Skeletal muscle cell (primary cell): Measurements from ENCODE around the gene ACSL5.

Experiments
- DNase-seq: peaks from one replicate; pipeline ENCODE4 v3.0.0-alpha.2; 2010; ENCODE audit warnings: low read depth
- H3K4me3 ChIP-seq: 2 replicates; pipeline ENCODE4 v1.5.1; 2011; ENCODE audit warnings: low read depth, mild to moderate bottlenecking, control low read depth, low read length, moderate library complexity

Gene ACSL5

DNA sequence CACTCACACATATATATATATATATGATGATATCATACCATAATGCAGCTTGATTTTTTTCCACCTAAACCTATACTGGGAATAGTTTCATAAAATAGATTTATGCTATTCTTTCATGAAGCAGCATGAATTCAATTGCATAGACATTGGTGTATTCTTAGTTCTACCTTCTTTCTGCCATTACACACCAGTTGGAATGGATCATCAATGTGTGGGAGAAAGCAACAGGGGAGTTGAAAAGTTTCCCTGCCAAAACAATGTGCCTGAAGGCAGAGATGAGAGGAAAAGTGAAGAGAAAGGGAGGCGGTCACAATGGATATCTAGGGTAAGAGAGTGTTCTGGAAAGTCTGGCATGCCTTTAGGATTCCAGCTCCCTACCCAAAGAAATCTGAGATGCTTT, 25.2 kb upstream of the ACSL5 start:
- no peak overlapping the region for H3K4me3 ChIP-seq
- DNase-seq, result no peak

DNA sequence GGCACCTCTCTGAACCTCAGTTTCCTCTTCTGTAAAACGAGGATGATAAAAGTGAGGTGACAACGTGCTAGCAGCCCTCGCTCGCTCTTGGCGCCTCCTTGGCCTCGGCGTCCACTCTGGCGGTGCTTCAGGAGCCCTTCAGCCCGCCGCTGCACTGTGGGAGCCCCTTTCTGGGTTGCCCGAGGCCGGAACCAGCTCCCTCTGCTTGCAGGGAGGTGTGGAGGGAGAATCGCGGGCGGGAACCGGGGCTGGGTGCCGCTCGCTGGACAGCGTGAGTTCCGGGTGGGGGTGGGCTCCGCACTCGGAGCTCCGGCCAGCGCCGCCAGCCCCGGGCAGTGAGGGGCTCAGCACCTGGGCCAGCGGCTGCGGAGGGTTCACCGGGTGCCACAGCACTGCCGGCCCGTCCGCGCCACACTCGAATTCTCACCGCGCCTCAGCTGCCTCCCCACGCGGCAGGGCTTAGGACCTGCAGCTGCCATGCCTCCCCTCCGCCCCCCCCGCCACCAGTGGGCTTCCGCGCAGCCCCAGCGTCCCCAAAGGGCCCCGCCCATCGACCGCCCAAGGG, 24.3 kb upstream of the ACSL5 start:
- no peak overlapping the region for H3K4me3 ChIP-seq
- no peak for DNase-seq

DNA sequence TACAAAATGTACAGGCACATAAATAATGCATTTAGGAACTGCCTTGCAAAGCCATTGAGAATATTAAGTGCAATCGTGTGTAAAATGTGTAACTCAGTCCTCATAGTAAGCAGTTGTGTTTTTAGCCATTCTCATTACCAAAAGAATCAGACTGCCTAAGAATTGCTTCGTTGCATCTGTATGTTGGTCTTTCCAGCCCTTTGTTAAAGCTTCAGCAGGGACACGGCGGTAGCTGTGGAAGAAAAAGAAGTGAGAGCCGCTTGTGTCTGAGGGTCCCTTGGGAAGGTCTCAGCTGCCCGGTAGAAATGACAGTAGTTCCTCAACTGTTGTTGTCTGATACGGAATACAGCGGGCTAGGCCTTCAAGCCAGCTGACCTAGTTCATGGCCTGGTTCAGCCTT, 22.8 kb upstream of the ACSL5 start:
- no peak overlapping the region for H3K4me3 ChIP-seq

GRCh38 chr10:112352044-112352443, 21.9 kb upstream of the ACSL5 start:
- no peak for DNase-seq

More for the DNA sequence above, 22.8 kb upstream of the ACSL5 start:
- no peak for DNase-seq

GRCh38 chr10:112353046-112353445, 20.9 kb upstream of the ACSL5 start:
- no peak for DNase-seq
- no peak overlapping the region for H3K4me3 ChIP-seq

More at GRCh38 chr10:112352044-112352443, 21.9 kb upstream of the ACSL5 start:
- H3K4me3 ChIP-seq, result no peak overlapping the region

GRCh38 chr10:112356686-112357085, 17.2 kb upstream of the ACSL5 start:
- no peak for DNase-seq

DNA sequence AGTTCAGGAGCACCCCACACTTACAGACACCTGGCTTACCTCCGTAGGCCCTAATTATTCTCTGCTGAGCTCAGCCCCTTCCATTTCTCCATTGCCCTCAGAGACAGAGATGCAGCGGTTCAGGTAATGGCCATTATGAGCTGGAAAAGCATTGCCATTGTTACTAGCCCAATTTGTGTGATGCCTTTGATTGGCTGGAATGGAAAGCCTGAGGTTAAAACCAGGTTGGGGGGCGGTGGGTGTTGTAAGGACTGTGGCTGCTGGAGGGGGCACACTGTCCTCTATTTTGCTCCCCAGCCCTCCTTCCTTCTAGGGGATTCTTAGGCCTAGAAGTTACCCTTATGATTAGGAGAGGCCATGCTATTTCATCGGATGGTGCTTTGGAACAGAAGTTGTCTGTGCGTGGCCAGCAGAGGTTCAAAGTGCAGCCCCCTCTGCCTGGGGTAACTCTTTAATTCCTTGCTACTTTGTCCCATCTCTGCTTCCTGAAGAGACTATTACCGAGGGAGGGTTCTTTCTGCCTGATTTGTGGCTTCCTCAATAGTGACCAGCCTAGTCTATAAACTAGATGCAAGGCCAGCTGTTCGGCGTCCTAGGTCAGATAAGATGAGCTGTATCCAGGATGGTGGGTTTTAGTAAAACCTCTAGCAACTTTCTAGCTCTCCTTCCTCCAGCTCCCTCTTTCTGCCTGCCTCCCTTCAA, 14.2 kb upstream of the ACSL5 start:
- no peak for DNase-seq
- no peak overlapping the region for H3K4me3 ChIP-seq

More at GRCh38 chr10:112356686-112357085, 17.2 kb upstream of the ACSL5 start:
- H3K4me3 ChIP-seq, result no peak overlapping the region

DNA sequence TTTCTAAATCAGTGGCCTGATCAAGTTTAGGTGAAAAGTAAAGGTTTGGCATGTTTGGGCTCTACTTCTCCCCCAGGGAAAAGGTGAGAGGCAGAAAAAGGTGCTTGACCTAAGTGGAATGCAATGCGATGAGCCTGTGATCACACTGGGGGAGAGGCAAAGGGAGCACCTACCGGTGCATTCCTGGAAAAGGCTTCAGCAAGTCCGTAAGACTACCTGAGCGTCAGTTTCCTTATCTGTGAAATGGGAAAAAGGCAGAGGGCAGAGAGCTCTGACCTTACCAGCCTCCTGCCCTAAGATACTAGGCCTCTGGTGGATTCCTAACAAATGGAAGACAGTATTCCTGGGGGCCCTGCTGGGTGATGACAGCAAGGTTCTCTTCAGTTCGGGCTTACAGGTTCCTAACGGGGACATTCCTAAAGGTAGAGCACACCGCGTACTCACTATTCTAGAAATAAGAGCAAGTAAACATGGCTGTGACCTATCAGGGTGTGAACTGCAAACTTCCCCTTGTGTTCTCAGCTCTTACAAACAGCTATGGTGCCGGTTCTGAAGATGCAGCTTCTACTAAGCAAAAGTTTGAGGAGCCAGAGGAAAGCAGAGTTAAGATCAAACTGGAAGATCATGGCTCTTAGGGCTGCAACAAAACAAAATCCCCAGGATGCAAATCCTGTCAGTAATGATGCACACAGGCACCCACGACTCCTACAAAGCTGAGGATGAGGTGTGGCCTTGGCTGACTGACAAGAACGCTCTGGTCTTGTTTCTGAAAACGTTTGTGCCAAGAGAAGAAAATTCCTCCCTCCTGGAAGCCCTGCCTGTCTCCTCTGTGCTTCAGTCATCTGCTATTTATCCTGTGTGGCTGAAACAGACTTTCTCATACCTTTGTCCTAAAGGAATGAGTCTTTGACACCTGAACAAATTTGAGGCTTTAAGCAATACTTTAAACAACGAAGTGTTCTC, 13.3 kb upstream of the ACSL5 start:
- no peak overlapping the region for H3K4me3 ChIP-seq
- peak; percentile 26 for DNase-seq

- H3K4me3 ChIP-seq, result no peak overlapping the region
- DNase-seq, result peak; percentile 14
Measured at GRCh38 chr10:112361951-112362751, 11.8 kb upstream of the ACSL5 start.

- no peak overlapping the region for H3K4me3 ChIP-seq
- no peak for DNase-seq
Measured at GRCh38 chr10:112362833-112363232, 11.1 kb upstream of the ACSL5 start.

DNA sequence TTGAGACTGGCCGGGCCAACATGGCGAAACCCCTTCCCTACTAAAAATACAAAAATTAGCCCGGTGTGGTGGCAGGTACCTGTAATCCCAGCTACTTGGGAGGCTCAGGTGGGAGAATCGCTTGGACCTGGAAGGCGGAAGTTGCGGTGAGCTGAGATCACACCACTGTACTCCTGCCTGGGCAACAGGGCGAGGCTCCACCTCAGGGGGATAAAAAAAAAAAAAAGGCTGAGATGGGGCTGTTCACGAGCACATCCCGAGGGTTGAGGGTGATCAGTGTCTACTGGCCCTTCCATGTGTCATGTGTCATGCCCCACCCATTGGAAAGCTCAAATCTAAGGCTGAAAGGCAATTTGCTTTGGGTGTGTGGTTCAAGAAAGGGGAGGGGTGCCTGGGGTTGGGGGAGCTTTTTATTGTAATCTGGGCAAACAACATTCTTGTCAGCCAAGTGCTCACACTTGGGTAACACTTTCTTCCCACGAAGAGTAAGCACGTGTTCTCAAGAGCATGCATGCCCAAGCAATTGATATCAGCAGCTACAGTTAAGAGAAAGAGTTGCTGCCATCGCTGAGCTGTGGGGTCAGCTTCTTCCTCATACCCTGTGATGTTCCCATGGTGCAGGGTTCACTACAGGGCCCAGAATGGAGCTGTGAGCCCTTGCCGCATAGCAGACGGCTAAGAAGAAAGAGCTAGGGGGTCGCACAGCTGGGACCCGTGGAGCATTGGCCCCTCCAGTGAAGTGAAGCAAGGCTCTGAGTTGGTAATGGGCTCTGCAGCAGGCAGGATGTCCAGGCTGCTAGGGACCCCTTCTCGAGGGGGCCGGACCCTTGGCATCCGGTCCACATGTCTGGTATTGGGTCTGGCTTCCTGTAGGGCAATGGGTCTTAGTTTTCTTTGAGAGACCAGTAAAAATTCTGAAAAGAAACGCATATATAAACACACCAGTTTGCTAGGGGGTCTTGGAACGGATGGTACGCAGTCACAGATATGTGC, 9.9 kb upstream of the ACSL5 start:
- DNase-seq, result no peak
- H3K4me3 ChIP-seq, result no peak overlapping the region

DNA sequence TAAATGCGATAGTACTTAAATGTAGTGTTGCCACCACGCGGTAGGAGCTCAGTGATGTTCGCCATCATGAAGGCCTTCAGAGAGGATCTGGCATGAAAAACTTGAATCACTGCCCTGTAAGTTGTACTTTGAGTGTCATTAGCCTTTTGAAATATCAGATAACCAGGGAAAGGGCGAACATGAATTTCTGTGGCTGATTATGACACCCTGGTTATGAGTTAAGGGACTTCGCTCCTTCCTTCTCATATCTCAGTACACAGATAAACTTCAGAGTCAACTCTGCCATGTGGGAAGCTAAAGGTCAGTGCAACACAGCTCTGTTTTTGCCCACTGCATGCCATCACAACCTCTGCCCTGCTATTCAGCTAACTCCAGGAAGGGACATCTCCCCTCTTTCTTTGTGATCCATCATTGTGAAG, 8.9 kb upstream of the ACSL5 start:
- no peak for DNase-seq
- no peak overlapping the region for H3K4me3 ChIP-seq

DNA sequence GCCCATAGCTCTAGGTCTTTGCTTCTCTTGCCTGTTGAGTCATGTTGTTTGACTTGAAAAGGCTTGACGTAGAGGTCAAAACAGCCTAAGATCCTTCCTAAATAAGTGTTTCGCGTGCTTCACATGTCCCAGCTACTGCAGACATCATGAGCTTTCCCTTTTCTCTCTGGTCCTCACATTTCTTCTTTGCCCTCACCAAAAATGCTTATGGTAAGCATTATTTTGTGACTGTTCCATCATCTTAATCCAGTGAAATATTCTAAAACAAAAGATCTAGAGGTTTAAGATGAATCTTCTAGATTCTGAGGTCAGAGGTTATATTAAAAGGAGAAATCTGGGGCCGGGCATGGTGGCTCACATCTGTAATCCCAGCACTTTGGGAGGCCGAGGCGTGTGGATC, 8.5 kb upstream of the ACSL5 start:
- no peak overlapping the region for H3K4me3 ChIP-seq
- DNase-seq, result no peak

GRCh38 chr10:112366992-112367391, 6.9 kb upstream of the ACSL5 start:
- no peak overlapping the region for H3K4me3 ChIP-seq
- DNase-seq, result no peak

- no peak for DNase-seq
- no peak overlapping the region for H3K4me3 ChIP-seq
Measured at GRCh38 chr10:112367516-112367915, 6.4 kb upstream of the ACSL5 start.

DNA sequence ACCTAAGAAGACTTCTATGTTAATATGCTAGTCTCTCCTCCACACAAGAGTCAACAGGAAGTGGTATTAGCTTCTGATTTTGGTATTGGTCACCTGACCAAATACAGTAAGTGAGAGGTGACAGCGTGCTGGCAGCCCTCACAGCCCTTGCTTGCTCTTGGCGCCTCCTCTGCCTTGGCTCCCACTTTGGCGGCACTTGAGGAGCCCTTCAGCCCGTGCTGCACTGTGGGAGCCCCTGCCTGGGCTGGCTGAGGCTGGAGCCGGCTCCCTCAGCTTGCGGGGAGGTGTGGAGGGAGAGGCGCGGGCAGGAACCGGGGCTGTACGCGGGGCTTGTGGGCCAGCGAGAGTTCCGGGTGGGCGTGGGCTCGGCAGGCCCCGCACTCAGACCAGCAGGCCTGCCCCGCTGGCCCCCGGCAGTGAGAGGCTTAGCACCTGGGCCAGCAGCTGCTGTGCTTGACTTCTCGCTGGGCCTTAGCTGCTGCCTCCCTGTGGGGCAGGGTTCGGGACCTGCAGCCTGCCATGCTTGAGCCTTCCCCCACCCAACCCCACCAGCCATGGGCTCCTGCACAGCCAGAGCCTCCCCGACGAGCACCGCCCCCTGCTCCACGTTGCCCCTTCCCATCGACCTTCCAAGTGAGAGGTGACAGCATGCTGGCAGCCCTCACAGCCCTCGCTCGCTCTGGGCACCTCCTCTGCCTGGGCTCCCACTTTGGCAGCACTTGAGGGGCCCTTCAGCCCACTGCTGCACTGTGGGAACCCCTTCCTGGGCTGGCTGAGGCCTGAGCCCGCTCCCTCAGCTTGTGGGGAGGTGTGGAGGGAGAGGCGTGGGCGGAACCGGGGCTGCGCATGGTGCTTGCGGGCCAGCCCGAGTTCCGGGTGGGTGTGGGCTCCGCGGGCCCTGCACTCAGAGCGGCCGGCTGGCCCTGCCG, 4.2 kb upstream of the ACSL5 start:
- H3K4me3 ChIP-seq, result no peak overlapping the region
- DNase-seq, result no peak

GRCh38 chr10:112370424-112370819, 3.5 kb upstream of the ACSL5 start:
- DNase-seq, result no peak
- H3K4me3 ChIP-seq, result no peak overlapping the region
